HG02885 (cell line): ENCODE measurements around the gene SLC43A3.
"Not testable (repeated sequence)": the region's sequence is repeated elsewhere in the genome, so short reads cannot be mapped to it uniquely, and the experiment has no call there.

Source experiments
- ATAC-seq: cut with Tn5 transposase; IDR thresholded peaks from one replicate; pipeline ENCODE4 v1.9.1; 2021; ENCODE audit warnings: mild to moderate bottlenecking; ENCODE audit not compliant: unreplicated experiment, poor library complexity

The SLC43A3 gene

DNA sequence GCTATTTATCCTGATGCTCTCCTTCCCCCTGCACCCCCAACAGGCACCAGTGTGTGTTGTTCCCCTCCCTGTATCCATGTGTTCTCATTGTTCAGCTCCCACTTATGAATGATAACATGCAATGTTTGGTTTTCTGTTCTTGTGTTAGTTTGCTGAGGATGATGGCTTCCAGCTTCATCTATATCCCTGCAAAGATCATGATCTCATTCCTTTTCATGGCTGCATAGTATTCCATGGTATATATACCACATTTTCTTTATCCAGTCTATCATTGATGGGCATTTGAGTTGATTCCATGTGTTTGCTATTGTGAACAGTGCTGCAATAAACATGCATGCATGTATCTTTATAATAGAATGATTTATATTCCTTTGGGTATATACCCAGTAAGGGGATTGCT is 65.5 kb downstream of the SLC43A3 start:
- not testable (repeated sequence) for ATAC-seq

DNA sequence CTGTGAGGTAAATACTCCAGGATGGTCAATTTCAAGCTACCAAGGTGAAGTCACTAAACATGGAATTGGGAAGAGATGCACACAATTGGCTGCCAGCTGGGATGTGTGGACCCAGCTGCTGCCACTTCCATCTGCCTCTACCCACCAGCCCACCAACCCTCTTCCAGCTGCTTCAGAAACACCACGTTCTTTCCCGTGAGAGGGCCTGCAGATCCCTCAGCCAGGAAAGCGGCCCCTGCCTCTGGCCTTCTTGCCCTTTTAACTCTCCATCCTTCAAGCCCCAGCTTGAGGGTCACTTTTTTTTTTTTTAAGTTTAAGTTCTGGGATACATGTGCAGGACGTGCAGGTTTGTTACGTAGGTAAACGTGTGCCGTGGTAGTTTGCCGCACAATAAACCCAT is 65.9 kb downstream of the SLC43A3 start:
- ATAC-seq: no peak

DNA sequence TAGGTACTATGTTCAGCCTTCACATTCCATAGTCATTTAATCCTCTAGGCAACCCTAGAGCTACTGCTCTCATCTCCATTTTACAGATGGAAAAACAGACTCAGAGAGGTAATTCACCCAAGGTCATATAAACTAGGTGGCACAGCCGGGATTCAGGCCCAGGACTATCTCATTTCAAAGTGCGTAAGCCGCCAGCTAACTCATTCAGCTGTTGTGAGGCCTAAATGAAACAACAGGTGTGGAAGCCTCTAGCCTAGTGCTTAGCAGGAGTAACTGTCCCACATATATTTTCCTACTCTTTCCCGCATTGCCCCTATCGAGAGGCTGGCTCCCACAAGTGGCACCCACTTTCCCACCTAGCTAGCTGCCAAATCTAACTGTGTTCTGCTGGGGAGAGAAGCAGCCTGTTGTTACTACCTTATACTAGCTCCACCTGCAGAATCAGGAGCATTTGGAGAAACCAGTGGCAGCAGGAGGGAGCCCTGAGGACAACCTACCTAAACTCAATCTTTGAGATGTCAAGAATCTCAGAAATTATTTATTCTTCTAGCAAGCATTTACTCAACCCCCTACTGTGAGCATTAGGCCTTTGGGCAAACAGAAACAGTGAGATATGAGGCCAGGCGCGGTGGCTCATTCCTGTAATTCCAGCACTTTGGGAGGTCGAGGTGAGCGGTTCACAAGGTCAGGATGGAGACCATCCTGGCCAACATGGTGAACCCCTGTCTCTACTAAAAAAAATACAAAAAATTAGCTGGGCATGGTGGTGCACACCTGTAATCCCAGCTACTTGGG is 66.8 kb downstream of the SLC43A3 start:
- ATAC-seq: no peak

DNA sequence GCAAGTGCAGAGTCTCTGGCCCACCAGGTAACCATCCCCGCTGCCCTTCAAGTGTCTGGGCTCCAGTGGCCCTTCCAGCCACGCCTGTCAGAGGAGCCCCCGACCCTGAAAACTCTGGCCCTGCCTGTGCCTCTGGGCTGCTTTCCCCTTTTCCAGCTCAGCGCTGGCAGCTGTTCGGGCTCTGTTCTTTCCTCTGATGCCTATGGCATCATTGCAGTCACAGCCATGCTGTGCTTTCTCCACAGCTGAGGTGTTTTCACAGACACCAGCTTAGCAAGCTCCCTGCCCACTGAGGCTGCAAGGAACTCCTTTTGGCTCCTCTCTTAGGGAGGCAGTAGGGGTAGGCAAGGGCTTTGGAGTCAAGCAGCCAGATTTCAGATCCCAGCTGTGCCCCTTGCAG is 67.5 kb downstream of the SLC43A3 start:
- ATAC-seq: no peak

DNA sequence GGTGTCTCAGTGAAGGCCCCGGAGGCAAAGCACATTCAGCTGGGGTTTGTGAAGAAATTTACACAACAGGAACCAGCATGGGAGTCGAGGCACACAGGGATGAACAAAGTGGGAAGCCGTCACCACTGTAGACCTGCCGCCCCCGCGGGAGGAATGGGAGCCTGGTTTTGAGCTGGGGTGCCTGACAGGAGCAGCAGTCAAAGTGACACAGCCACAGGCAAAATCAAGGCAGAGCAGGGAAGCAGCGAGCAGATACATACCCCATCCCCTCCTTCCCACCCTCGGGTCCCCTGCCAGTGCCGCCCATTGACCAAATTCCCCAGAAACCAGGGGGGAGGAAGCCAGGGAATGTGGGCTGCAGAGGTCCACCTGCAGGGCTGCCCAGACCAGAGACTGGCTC is 67.9 kb downstream of the SLC43A3 start:
- ATAC-seq: no peak

DNA sequence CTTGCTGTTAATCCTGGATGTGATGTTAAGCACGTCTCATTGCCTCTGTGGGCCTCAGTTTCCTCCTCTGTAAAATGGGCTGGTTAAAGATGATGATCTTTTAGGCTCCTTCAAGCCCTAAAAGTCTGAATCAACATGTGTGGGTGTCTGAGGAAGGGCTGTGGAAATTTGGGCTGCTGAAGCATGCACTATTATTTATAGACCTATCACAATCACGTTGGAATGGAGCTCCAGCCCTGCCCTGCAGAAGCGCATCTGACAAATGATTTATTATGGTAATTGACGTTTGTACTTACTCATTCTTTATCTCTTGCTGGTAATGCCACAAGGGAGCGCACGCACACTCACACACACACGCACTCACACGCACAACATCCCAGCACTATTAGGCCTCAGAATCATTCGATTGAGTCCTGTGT is 68.4 kb downstream of the SLC43A3 start:
- no peak for ATAC-seq

DNA sequence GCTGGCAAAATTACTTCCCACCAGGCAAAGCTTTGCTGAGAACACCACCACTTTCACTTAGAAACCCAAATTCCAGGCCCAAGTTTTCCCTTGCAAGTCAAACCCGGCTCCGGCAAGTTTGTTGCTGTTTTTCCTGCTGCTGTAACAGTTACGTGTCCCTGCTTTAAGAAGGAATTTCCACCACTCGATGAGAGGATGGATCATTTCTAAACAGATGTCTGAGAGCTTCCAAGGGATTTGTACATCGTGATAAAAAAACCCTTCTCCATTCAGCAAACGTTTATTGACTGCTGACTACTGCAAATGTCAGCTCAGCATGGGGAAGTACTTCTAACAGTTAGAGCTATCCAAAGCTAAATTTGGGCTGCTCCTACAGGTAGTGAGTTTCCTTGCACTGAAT is 69.1 kb downstream of the SLC43A3 start:
- ATAC-seq: no peak

DNA sequence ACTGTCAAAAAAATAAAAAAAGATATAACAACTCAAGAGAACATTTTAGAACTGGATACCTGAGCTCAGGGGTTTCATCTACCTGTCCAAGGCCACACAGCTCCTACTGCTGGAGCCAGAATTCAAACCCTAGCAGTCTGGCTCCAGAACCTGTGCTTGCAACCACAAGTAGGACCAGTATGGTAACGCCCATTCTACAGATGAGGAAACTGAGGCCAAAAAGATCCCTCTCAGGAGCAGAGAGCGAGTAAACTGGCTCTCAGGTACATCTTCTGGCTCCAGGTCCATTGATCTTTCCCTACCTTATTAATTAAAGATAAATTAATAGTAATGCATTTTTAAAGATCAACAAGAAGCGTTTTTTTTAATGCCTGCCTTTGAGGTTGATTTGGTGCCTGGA is 69.6 kb downstream of the SLC43A3 start:
- ATAC-seq: no peak
